ENCODE measurements around the gene SSC5D.
"Not testable (repeated sequence)": the region's sequence is repeated elsewhere in the genome, so short reads cannot be mapped to it uniquely, and the experiment has no call there.

Gene SSC5D

DNA sequence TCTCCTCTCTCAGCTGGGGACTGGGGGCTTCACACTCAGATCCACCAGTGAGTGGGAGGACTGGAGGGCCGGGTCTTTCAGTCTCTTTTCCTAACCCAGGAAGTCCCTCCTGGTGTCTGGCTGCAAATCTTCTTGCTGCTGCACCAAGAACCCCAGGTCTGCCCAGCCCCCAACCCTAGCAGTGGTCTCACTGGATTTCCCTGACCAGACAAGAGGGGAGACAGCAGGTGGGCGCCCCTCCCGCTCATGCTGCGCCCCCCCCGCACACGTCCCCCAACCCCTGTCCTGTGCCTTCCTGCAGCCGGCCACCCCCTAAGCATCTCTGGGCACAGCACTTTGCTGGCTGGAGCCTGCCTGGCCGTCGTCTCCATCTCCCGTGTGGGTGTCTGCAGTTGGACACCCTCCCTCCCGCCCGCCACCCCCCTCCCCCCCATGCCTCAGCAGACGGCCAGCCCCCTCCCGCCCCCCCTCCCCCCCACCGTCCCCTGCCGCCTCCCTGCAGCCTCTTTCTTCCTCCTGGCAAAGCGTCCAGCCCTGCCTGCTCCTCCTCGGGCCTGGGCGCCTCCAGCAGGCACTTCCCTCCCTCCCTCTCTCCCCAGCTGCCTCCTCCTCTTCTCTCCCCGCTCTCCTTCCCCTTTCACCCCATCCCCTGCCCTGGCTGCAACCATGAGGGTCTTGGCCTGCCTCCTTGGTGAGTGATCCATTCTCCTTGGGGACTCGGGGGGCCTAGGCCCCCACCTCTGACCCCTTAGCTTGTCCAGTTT lies at the start of gene SSC5D:
SSC5D (plus strand) TSS at position 513 of the 764 bp plus-strand sequence; CDS start at position 667, 154 bp downstream.
- no peak for DNase-seq
- no peak for ATAC-seq

DNA sequence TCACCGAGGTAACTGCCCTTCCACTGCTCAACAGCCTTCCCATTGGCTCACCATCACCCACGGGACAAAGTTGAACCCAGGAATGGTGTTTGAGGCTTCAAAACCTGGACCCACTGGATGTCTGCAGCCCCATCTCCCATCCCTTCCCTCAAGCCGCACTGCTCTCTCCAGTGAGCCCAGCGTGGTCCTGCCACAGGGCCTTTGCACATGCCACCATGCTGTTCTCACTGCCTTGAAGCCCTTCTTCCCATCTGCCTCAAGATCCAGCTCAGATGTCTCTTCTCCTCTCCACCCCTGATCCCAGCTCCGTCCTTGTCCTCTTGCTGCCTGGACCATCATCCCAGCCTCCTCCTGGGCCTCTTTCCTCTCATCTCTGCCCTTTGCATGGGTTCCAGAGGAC lies 49.2 kb upstream of the SSC5D start:
- ATAC-seq (no peak), DNase-seq (no peak)

DNA sequence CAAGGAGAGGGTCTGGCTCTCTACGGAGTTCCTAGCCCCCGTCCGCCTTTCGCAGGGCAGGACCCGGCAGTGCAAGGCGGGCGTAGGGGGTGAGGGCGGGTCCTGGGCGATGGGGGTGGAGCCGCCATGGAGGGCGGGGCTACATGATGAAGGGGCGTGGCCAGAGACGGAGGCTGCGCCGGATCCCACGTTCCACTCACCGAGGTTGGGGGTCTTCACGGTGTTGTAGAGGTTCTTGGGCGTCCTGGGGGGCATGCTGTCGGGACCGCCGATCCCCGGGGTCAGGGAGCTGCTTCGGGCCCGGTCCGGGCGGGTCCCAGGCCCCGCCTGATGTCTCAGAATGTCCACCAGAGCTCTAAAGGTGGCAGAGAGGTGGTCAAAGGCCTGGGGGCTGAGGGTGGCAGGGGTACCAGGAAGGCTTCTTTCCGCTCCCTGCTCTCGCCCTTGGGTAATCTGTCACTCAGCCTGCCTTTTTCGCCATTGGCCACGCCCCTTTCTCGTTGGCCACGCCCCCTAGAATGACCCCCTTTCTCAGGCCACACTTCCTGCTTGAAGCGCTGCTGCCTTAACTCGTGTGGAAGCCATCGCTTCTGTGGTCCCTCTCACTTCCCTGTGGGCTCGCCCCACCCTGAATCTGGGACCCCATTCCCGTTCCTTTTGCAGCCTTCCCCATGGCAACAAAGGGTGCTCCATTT lies 47.7 kb upstream of the SSC5D start:
- ATAC-seq, result no peak

DNA sequence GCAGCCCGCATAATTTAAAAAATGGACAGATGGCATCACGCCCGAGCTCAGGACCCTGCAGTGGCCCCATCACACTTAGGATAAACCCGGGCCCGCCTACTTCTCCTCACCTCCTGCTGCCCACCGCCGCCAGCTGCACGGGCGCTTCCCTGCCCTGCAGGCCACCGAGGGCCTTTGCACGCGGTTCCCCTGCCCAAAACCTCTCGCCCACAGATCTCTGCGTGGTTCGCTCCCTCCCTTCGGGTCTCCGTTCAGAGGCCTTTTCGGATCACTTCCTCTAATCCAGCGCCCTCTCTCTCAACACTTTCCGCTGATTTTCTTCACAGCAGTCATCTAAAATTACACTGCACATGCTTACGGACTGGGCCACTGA lies 46.9 kb upstream of the SSC5D start:
- DNase-seq (no peak), ATAC-seq (no peak)

More for the DNA sequence above, 47.7 kb upstream of the SSC5D start:
- DNase-seq, result peak; percentile 47

DNA sequence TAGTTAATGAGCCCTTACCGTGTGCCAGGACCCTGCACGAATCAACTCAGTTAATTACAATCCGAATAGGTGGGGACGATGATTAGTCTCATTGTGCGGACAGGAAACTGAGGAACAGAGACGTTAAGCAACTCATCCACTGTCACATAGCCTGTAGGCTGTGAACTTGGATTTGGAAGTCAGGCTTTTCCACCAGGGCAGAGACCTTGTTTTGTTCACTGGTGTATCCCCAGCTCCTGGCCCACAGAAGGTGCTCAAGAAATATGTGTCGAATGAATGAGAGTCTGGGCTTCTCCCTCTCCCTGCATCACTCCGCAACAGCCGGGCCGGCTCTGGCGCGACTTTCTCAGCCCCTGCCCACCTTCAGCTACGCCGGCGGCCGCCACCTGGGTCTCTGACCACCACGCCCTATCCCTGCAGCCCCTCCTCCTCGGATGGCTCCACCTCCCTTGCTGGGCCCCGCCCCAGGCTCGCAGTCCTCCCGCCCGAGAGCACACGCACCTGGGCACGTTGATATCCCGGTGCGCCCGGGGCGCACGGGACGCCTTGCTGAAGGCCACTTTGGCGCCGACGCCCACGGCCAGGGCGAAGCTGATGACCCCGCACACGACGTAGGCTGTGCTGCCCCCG lies 46.4 kb upstream of the SSC5D start:
- DNase-seq, result peak; percentile 31
- no peak for ATAC-seq

DNA sequence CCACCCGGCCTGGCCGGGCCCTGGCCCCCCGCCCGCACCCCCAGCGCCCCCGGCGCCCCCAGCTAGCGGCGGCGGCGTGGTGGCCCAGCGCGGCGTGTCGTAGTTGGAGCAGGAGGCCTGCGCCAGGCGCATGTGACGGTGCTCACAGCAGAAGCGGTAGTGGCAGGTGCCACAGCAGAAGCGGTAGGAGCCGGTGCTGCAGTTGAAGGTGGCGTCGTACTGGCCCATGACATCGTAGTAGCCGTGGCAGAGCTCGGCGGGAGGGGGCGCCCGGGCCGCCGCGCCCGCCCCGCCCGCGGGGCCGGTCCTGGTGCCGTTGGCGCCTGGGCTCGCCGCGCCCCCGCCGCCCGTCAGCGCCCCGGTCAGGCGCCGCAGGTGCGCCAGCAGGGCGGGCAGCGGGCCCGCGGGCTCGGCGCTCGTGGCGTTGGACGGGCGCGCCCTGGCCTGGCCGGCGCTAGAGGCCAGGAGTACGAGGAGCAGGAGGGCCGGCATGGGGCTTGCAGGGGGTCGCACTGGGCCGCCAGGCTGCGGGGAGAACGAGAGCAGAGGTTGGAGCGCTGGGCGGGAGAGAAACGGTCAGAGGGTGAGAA lies 45.8 kb upstream of the SSC5D start:
- ATAC-seq, result no peak

DNA sequence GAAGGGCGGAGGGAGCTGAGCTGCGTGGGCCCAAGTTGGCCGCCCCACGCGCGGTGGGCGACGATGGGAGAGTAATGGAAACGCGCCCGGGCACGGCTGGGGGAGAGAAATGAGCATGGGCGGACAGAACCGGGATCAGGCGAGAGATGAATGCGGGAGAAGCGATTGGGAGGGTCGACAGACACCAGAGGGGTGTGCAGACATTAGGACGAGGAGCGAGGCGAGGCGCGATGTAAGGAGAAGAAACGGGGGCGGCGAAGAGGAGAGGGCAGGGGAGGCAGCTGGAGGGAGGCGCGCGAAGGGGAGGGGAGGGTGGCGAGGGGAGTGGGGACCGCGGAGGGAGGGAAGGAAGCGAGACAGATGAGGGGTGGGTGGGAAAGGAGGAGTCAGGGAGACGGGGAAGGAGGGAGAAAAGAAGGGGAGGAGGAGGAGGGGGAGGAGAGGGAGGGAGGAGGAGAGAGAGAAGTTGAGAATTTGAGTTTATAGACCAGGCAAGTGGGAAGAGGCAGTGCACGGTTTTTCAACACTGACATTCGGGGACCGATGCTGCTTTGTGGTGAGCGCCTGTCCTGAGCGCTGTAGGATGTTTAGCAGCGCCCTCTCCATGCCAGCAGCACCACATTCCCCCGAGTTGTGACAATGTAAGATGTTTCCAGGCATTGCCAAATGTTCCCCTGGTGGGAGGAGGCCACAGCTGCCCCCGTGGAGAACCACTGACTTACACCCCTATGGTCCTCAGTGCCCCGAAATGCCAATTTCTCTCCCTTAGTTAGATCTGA lies 45.0 kb upstream of the SSC5D start, which contains the start of gene SHISA7:
SHISA7 (minus strand) TSS at position 256 of the 779 bp plus-strand sequence. CDS start 437 bp downstream, outside the sequence.
- DNase-seq (no peak), ATAC-seq (no peak)

More for the DNA sequence above, 45.8 kb upstream of the SSC5D start:
- no peak for DNase-seq

DNA sequence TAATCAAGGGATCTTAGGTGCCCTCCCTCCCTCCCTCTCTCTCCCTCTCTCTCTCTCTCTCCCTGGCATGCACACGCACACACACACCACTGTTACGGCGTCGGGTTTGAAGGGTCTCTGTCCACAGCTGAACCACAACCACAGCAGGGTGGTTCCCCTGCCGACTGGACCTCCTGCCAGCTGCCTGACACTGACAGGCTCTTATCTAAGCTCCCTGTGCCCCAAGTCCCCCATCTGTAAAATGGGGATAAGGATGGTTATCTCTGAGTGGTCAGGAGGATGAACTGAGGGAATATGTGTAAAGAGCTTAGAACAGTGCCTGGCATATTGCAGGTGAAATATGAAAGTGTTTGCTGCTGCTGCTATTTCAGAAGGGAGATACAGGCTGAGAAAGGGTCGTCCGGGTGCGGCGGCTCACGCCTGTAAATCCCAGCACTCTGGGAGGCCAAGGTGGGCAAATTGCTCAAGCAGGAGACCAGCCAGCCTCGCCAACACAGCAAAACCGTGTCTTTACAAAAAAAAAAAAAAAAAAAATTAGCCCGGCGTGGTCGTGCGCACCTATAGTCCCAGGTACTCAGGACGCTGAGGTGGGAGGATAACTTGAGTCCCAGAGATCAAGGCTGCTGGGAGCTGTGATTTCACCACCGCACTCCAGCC lies 44.3 kb upstream of the SSC5D start:
- DNase-seq (no peak), ATAC-seq (no peak)

DNA sequence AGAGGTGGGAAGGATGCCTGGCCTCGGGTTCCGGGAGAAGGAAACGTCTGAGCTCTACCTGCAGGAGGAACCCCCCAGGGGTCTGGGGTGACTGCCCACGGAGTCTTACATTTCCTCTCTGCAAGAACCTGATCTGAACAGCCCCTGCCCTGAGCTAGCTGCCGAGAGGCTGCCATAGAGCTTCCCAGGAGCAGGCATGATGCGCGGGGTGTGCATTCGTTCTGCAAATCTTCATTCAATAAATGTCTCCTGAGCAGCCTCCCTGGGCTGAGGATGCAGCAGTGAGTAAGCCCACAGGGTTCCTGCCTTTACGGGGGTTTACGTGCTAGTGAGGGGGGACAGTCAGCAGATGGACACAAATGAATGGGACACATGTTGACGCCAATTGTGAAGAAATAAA lies 43.6 kb upstream of the SSC5D start:
- DNase-seq (no peak), ATAC-seq (no peak)

DNA sequence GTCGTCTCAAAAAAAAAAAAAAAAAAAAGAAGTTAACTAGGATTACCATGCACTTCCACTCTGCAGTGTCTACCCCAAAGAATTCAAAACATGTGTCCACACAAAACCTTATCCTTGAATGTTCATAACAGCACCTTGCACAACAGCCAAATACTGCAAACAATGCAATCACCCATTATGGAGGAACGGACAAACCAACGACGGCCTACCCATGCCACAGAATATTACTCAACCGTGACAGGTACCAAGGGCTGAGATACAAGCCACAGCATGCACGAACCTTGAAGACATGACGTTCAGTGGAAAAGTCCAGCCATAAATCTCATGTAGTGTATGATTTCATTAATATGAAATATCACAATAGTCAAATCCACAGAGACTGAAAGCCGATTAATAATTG lies 42.2 kb upstream of the SSC5D start:
- ATAC-seq, result no peak
- DNase-seq, result no peak

DNA sequence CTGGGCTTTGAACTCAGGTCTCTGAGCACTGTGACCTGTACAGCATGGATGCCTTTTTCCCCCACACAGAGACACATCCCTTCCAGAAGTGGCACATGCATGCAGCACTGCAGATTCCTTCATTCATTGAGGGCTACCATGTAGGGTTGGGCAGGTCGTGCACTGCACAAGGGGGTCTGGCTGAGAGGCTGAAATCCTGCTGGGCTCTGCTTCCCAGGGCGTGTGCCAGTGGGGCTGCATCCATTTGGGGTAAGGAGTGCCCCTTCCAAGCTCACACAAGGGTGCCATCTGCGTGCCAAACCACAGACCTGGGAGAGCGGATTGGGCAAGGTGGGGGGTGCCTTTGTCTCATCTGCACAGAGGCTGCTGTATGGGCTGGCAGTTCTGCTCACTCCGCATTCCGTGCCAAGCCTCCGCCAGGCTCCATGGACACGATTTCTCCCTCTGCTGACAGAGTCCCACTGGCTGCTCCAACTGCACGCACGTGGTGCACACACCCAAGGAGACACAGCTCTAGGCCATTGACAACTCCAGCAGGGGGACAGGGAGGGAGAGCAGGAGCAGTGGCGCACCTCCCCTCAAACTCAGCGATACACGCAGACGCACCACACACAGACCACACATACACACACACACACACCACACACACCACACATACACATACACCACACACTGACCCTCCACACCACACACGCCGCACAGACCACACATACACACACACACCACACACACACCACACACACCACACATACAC lies 40.6 kb upstream of the SSC5D start:
- no peak for DNase-seq
- peak; percentile 24 for ATAC-seq

DNA sequence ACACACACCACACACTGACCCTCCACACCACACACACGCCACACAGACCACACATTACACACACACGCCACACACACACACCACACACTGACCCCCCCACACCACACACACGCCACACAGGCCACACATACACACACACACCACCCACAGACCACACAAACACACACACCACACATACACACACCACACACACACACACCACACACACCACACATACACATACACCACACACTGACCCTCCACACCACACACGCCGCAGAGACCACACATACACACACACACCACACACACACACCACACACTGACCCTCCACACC lies 40.1 kb upstream of the SSC5D start:
- not testable (repeated sequence) for DNase-seq, ATAC-seq

DNA sequence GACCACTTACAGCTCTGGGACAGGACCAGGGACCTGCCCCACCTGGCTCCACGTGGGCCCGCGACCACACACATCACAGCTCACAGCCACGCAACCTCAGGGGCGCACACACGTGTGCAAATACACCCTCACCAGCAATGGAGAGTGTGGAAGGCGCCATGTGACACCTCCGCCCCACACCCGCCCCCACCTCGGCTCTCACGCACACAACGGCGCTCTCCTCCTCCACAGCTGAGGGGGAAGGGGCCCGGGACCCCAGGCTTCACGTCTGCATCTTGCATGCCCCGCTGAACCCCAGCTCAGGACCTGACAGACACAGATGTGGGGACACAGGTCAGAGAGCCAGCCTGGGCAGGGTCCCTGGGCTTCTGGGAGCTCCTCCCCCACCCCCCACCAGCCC lies 38.8 kb upstream of the SSC5D start:
- ATAC-seq (no peak), DNase-seq (no peak)

DNA sequence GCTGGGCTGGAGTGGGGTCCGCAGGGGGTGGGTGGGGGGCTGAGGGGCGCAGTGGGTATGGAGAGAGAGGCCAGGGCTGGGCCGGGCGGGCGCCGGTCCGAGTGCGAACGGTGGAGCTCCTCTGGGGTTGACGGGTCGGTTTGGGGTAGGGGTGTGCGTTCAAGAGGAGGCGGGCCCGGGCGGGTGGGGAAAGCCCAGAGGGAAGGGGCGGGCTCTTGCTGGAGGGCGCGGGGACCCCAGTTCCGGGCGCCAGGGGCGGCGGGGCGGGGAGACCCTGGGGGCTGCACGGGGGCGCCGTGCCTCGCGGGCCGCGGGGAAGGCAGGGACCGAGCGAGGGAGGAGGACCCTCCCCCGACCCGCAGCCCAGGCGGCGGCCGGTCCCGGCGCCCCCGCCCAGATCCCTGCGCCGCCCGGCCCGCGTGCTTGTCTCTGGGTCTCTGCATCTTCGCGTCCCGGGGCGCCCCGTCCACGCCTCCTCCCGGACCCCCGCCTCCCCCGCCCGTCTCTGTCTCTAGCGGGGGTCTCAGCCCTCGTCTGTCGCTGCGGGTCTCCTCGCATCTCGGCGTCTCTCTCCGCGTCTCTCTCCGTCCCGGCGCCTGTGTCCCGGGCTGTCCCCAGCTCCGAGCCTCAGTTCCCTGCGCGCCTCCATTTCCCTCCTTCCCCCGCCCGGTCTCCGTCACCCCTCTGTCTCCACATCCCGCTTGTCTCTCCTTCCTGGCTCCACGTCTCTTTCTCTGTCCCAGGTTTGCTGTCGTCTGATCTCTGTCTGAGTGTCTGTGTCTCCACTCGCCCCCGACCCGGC lies 36.9 kb upstream of the SSC5D start:
- ATAC-seq (peak; percentile 11), DNase-seq (no peak)

DNA sequence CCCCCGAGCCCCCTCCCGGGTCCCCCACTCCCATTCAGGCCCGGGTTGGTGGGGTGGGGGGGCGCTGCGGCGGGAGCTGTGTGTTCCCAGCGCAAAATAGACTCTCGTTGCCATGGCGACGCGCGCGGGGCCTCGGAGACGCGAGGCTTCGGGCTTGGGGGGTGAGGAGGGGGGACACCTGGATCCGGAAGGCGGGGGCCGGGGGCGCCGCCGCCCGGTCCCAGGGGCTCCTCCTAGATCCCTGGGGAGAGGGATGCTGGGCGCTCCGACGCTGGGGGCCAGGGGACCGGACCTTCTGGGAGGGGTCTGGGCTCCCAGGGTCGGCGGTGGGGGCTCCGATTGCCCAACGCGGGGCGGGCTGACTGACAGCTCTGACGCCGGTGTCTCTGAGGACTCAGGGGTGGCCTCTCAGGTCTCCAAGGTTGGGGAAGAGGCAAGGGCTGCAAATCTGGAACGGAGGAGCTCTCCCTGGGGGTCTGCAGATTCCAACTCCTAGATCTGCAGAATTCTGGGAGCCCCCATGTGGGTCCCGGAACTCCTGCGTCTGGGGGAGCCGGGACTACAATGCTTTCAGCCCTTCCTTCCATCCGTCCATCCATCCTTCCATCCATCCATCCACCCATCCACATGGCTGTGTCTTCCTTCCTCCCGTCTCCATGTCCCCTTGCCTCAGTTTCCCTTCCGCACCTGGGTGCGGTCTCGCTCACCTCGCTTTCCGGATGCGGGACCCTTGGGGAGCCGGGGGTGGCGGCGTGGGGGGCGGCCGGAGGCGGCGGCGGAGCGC lies 36.1 kb upstream of the SSC5D start:
- no peak for DNase-seq

DNA sequence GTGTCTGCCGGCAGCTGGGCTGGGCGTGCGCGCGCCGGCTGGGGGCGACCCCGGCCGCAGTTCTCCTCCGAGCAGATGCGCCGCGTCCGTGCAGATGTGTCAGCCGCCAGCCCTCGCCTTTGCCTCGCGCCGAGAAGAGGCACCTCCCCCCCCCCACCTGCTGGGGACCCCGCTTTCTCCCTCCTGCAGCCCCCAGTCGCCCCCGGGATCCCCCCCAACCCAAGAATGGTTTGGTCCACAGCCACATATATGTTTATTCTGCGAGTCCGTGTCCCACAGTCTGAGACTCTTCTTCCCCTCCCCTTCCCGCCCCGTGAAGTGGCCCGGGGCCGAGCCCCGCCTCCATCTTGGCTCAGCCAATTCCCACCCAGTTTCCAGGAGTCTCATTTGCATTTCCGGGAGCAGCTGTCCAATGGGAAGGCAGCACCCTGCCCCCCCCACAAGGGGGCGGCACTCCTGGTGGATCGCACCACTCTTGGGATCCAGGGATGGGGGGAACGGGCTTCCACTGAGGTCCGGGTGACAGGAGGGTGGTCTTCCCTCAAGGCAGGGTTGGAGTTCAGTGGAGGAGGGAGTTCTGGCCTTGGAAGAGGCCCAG lies 35.4 kb upstream of the SSC5D start:
- ATAC-seq (peak; percentile 47), DNase-seq (peak; percentile 41)

More for the DNA sequence above, 36.1 kb upstream of the SSC5D start:
- ATAC-seq, result no peak

DNA sequence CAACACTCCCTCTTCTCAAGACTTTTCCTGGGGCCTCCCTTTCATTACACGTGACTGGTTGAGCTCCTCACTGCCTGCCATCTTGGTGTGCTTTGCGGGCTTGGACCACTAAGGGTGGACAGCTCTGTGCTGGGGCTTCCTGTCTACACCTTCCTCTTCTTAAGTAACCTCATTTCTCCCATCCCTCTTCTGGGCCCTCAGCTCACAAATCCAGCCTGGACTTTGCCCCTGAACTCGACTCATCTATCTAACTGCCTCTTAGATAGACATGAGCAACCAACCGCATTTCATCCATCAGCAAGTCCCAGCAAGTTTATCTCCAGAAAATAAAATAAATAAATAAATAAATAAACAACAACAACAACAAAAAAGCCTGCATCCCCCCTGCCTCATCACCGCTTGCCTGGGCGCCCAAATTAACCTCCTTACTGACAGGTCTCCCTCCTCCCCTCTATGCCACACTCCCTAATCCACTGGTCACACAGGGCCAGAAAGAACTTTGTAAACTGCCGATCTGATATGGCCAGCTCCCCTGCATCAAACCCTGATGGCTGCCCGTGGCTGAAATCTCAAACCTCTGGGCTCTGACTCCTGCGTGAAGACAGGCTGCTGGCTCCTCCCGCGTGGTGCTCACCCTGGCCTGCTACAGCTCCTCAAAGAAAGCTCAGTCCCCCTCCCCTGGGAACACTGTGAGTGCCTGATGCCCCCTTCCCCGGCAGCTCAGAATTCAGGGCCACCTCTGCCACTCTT lies 34.5 kb upstream of the SSC5D start:
- no peak for DNase-seq
- ATAC-seq, result no peak

DNA sequence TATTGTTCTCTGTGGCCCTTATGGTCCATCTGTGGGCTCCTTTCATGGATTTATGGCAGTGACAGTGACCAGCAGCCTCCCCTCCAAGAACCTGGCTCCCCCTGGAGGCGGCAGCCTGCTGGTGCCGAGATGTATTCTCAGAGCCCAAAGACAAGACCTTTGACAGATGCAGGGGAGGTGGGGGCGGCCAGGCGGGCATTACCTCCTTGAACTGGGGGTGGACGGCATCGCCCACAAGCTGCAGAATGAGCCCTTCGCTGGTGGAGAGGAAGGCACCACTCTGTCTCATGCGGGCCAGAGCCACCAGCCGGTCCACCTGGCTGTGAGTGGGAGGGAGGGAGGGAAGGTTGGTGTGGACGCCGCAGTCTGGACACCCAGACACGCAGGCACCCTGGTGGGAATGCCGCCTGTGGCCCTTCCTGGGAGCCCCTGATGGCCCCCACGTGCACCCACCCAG lies 33.4 kb upstream of the SSC5D start:
- ATAC-seq (peak; percentile 44), DNase-seq (peak; percentile 64)
